Mammary epithelial cell (primary cell): ENCODE results near the gene LARGE2.

Experiments
- EZH2 ChIP-seq: IDR thresholded peaks from 2 replicates; pipeline ENCODE4 v1.6.1; 2012; ENCODE audit warnings: low read length, inconsistent platforms, borderline replicate concordance
- TF ChIP-seq, protein P1 (sequence below), 2 donors: IDR thresholded peaks in 1 of 2; conservative IDR thresholded peaks in 1 of 2; 2 replicates each; pipeline ENCODE4 v1.5.1; 2011 to 2012; ENCODE audit warnings: inconsistent platforms in 2 of 2, low read length in 2 of 2, mild to moderate bottlenecking in 2 of 2, control low read depth in 1 of 2, low read depth in 1 of 2; ENCODE audit not compliant: insufficient read depth in 1 of 2; ENCODE audit errors: extremely low read depth in 1 of 2

GRCh38 chr11:45879803-45880686, 42.4 kb upstream of the LARGE2 start:
- no peak for TF ChIP-seq EZH2
- TF ChIP-seq, protein P1, sequence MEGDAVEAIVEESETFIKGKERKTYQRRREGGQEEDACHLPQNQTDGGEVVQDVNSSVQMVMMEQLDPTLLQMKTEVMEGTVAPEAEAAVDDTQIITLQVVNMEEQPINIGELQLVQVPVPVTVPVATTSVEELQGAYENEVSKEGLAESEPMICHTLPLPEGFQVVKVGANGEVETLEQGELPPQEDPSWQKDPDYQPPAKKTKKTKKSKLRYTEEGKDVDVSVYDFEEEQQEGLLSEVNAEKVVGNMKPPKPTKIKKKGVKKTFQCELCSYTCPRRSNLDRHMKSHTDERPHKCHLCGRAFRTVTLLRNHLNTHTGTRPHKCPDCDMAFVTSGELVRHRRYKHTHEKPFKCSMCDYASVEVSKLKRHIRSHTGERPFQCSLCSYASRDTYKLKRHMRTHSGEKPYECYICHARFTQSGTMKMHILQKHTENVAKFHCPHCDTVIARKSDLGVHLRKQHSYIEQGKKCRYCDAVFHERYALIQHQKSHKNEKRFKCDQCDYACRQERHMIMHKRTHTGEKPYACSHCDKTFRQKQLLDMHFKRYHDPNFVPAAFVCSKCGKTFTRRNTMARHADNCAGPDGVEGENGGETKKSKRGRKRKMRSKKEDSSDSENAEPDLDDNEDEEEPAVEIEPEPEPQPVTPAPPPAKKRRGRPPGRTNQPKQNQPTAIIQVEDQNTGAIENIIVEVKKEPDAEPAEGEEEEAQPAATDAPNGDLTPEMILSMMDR (conservative IDR thresholded peaks at IDR 0.05 in 1 of 2, IDR thresholded peaks at IDR 0.05 in 1 of 2; ENCODE audit: extremely low read depth in 1 of 2, insufficient read depth in 1 of 2, low read depth in 1 of 2, low read length in 2 of 2): no peak
